ENCODE measurements around the gene RAP1GAP2.

DNA sequence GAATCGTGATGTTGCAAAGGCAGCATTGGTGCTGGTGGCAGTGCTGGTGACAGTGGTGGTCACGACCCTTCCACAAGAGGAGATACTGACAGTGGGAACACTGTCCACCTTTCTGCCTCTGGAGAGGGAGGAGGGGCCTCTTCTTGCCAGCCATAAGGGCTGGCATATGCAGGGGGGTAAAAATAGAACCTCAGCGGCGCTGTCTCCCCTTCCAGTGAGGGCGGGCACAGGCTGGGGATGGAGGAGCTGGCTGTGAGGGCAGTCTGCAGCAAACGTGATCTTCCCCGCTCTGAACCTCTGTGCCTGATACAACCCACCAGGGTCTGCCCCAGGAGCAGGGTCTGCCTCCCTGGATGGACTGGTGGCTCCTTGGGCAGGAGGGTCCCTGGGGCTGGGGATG lies 3.4 kb downstream of the RAP1GAP2 start:
- TF ChIP-seq HDAC2 (IDR thresholded peaks at IDR 0.05; ENCODE audit: borderline replicate concordance in 1 of 2, low read depth in 2 of 2, low read length in 2 of 2) (no peak), CHD2 (IDR thresholded peaks at IDR 0.05; ENCODE audit: low read length) (no peak), ZNF274 (IDR thresholded peaks at IDR 0.05; ENCODE audit: borderline replicate concordance, extremely low read depth, low read length) (no peak), CEBPB (IDR thresholded peaks at IDR 0.05; ENCODE audit: low read depth, low read length) (no peak), POLR2A (IDR thresholded peaks at IDR 0.05; ENCODE audit: control extremely low read depth in 1 of 2, low read depth in 2 of 2, low read length in 2 of 2) (no peak), TAF1 (IDR thresholded peaks at IDR 0.05; ENCODE audit: low read depth, low read length) (no peak)
- TF ChIP-seq, protein P1, sequence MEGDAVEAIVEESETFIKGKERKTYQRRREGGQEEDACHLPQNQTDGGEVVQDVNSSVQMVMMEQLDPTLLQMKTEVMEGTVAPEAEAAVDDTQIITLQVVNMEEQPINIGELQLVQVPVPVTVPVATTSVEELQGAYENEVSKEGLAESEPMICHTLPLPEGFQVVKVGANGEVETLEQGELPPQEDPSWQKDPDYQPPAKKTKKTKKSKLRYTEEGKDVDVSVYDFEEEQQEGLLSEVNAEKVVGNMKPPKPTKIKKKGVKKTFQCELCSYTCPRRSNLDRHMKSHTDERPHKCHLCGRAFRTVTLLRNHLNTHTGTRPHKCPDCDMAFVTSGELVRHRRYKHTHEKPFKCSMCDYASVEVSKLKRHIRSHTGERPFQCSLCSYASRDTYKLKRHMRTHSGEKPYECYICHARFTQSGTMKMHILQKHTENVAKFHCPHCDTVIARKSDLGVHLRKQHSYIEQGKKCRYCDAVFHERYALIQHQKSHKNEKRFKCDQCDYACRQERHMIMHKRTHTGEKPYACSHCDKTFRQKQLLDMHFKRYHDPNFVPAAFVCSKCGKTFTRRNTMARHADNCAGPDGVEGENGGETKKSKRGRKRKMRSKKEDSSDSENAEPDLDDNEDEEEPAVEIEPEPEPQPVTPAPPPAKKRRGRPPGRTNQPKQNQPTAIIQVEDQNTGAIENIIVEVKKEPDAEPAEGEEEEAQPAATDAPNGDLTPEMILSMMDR (IDR thresholded peaks at IDR 0.05; ENCODE audit: control extremely low read depth in 1 of 3, insufficient read depth in 1 of 3, low read depth in 1 of 3, low read length in 3 of 3): no peak
